Neural progenitor cell (in vitro differentiated cells): ENCODE measurements around the gene TCF7L2.

Source experiments
- CTCF ChIP-seq: fragments of 200-600 bp; sonication (generic); IDR thresholded peaks from 2 replicates; pipeline ENCODE4 v1.5.1; 2017; ENCODE audit warnings: antibody characterized with exemption, mild to moderate bottlenecking
- EZH2 ChIP-seq: fragments of 200-600 bp; sonication (generic); IDR thresholded peaks from 2 replicates; pipeline ENCODE4 v1.6.1; 2017; ENCODE audit warnings: antibody characterized with exemption, mild to moderate bottlenecking, moderate library complexity

- TF ChIP-seq CTCF (no peak), EZH2 (no peak)
Measured at GRCh38 chr10:112907893-112908292, 42.2 kb upstream of the TCF7L2 start.
